Measurements from ENCODE around the gene KRT25. TPM values are rescaled to one million over a fixed set of nuclear protein-coding genes. Genes with fewer than 3 reads are reported as not detected.

Gene KRT25
- total RNA-seq, 6 experiments from 2014 or later, result not detected

DNA sequence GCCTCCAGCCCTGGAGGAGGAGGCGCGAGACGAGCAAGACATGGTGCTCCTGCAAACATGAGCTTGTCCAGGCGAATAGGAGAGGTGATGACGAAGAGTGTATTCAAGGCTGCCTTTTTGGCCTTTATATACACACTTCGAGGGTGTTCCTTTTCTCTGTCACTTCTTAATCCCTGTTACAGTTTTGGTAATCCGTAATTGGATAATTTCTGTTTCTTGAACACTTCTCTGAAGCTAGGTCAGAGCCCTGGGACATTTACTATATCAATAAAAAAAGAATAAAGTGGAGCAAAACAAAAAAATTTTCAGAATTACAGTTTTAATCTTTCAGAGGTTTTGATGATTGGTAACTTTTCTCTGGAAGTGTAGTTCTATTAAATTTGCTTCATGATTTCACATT is 51.5 kb downstream of the KRT25 start, which contains the start of gene KRT24:
Gene KRT24, minus strand, starts transcription at position 101 of the 400 bp plus-strand sequence. Its CDS starts 59 bp downstream, at position 42.
- TF ChIP-seq, protein P1, sequence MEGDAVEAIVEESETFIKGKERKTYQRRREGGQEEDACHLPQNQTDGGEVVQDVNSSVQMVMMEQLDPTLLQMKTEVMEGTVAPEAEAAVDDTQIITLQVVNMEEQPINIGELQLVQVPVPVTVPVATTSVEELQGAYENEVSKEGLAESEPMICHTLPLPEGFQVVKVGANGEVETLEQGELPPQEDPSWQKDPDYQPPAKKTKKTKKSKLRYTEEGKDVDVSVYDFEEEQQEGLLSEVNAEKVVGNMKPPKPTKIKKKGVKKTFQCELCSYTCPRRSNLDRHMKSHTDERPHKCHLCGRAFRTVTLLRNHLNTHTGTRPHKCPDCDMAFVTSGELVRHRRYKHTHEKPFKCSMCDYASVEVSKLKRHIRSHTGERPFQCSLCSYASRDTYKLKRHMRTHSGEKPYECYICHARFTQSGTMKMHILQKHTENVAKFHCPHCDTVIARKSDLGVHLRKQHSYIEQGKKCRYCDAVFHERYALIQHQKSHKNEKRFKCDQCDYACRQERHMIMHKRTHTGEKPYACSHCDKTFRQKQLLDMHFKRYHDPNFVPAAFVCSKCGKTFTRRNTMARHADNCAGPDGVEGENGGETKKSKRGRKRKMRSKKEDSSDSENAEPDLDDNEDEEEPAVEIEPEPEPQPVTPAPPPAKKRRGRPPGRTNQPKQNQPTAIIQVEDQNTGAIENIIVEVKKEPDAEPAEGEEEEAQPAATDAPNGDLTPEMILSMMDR (IDR thresholded peaks at IDR 0.05), result no peak
- TF ChIP-seq POLR2A (IDR thresholded peaks at IDR 0.05), result no peak
- no peaks in the 10 kb centered on the region for H3K36me3 ChIP-seq
- DNase-seq (no peak), ATAC-seq (no peak)
- WGBS (ENCODE audit: insufficient coverage, low coverage, low lambda C conversion rate, missing lambda C conversion rate), result 76% methylated on average over 7 of the region's 7 CpGs
- peaks cover 0 to 6% (median 0%) of the 10 kb centered on the region in 4 donors for H3K4me1 ChIP-seq
- H3K9me3 ChIP-seq, result no peaks in the 10 kb centered on the region
- intact Hi-C loops (cut with DNase I), result no loop called here
- H3K27ac ChIP-seq, result no peak within 1 kb of the TSS
- H3K4me3 ChIP-seq, result no peak within 1 kb of the TSS
- H3K27me3 ChIP-seq, result no peaks in the 10 kb centered on the region

- Histone ChIP-seq H3K27ac (no peak overlapping the region), H3K36me3 (no peaks in the 10 kb centered on the region), H3K4me1 (peaks cover 0 to 2% (median under 1%) of the 10 kb centered on the region in 4 donors), H3K27me3 (no peaks in the 10 kb centered on the region), H3K4me3 (no peak overlapping the region), H3K9me3 (no peaks in the 10 kb centered on the region)
- DNase-seq (no peak), ATAC-seq (no peak)
- WGBS (ENCODE audit: insufficient coverage, low coverage, low lambda C conversion rate, missing lambda C conversion rate), result 100% methylated on average over 3 of the region's 3 CpGs
- intact Hi-C loops (cut with DNase I), result no loop called here
- TF ChIP-seq POLR2A (IDR thresholded peaks at IDR 0.05), result no peak
- TF ChIP-seq, protein P1 (IDR thresholded peaks at IDR 0.05), result no peak
Measured at GRCh38 chr17:40702271-40702670, 52.9 kb downstream of the KRT25 start.

- WGBS (ENCODE audit: insufficient coverage, low coverage, low lambda C conversion rate, missing lambda C conversion rate), result 58% methylated on average over 3 of the region's 5 CpGs
- DNase-seq, result no peak
- intact Hi-C loops (cut with DNase I), result no loop called here
Measured at GRCh38 chr17:40699853-40700252, 55.3 kb downstream of the KRT25 start.

DNA sequence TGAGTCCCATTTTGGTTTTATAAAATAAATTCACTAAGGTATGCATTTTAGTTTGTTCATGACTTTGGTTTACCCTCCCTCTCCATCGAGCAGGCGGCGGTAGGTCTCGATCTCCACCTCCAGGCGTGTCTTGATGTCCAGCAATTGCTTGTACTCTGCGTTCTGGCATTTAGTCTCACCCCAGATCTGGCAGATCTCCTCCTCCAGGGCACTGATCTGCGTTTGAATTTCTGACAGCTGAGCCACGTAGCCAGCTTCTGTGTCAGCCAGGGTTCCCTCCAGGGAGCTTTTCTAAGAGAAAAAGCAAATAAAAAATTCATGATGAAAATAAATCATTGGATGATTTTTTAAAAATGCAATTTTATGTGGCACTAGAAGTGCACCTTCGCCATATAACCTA is 55.8 kb downstream of the KRT25 start:
- peaks cover 0 to 18% (median 8%) of the 10 kb centered on the region in 4 donors for H3K4me1 ChIP-seq
- WGBS (ENCODE audit: insufficient coverage, low coverage, low lambda C conversion rate, missing lambda C conversion rate), result 73% methylated on average over 9 of the region's 9 CpGs
- intact Hi-C loops (cut with DNase I), result no loop called here

More at GRCh38 chr17:40699853-40700252, 55.3 kb downstream of the KRT25 start:
- Histone ChIP-seq H3K27ac (no peak overlapping the region), H3K4me1 (peaks cover 0 to 18% (median 8%) of the 10 kb centered on the region in 4 donors), H3K36me3 (no peaks in the 10 kb centered on the region), H3K9me3 (no peaks in the 10 kb centered on the region), H3K4me3 (no peak overlapping the region), H3K27me3 (no peaks in the 10 kb centered on the region)
- TF ChIP-seq, protein P1 (IDR thresholded peaks at IDR 0.05), result no peak
- no peak for TF ChIP-seq POLR2A (IDR thresholded peaks at IDR 0.05)
- no peak for ATAC-seq

More for the DNA sequence above, 55.8 kb downstream of the KRT25 start:
- no peaks in the 10 kb centered on the region for H3K36me3 ChIP-seq
- no peak for TF ChIP-seq POLR2A (IDR thresholded peaks at IDR 0.05)
- TF ChIP-seq, protein P1 (IDR thresholded peaks at IDR 0.05), result no peak
- no peak for DNase-seq
- no peaks in the 10 kb centered on the region for H3K27me3 ChIP-seq
- H3K9me3 ChIP-seq, result no peaks in the 10 kb centered on the region
- no peak overlapping the region for H3K4me3 ChIP-seq
- no peak overlapping the region for H3K27ac ChIP-seq
- ATAC-seq, result peak in 1 of 4 donors; percentile 23

Other genes with a start within 250 kb of the KRT25 start
- under 1 TPM in 4 of 6 experiments, not detected in 2; 0.12 to 0.58 (median 0.28) TPM for gene CCR7, start 189.9 kb downstream of the KRT25 start, total RNA-seq
- 10 to 100 TPM; 28.8 to 47.1 (median 33.5) TPM for gene SMARCE1, start 107.5 kb downstream of the KRT25 start, total RNA-seq
- gene KRT222, start 90.2 kb downstream of the KRT25 start, total RNA-seq, result 1 to 10 TPM; 1.2 to 3.2 (median 1.9) TPM
- not detected for gene KRT24, start 51.6 kb downstream of the KRT25 start, total RNA-seq
- not detected for gene KRT26, start 16.9 kb upstream of the KRT25 start, total RNA-seq
- gene KRT27, start 27.2 kb upstream of the KRT25 start, total RNA-seq, result not detected
- not detected for gene KRT28, start 44.6 kb upstream of the KRT25 start, total RNA-seq
- 10 to 100 TPM; 11.4 to 20.4 (median 17.4) TPM for gene KRT10, start 67.3 kb upstream of the KRT25 start, total RNA-seq
- gene KRT12, start 111.9 kb upstream of the KRT25 start, total RNA-seq, result not detected
- not detected for gene KRT20, start 129.9 kb upstream of the KRT25 start, total RNA-seq
- gene KRT23, start 182.3 kb upstream of the KRT25 start, total RNA-seq, result 10 to 100 TPM in 2 of 6 experiments, 1 to 10 TPM in 1, under 1 TPM in 1, not detected in 2; 0.49 to 17.6 (median 10.0) TPM
- gene KRT39, start 211.6 kb upstream of the KRT25 start, total RNA-seq, result not detected
- not detected for gene KRT40, start 229.0 kb upstream of the KRT25 start, total RNA-seq
- not detected for gene KRTAP3-3, start 238.8 kb upstream of the KRT25 start, total RNA-seq
- gene KRTAP3-2, start 244.6 kb upstream of the KRT25 start, total RNA-seq, result not detected